GM19351 (cell line): ENCODE data around the gene PCSK5.
"Not testable (repeated sequence)": the region's sequence is repeated elsewhere in the genome, so short reads cannot be mapped to it uniquely, and the experiment has no call there.

Experiments used
- ATAC-seq: cut with Tn5 transposase; IDR thresholded peaks from one replicate; pipeline ENCODE4 v1.9.1; 2021; ENCODE audit warnings: mild to moderate bottlenecking, moderate library complexity; ENCODE audit not compliant: unreplicated experiment

Gene PCSK5

GRCh38 chr9:75890472-75891276 lies at the start of gene PCSK5:
Gene PCSK5, plus strand, starts transcription at chr9:75890673. Its CDS starts 509 bp downstream, at chr9:75891182.
- peak; percentile 84 for ATAC-seq

GRCh38 chr9:75844321-75844720 lies 46.2 kb upstream of the PCSK5 start:
- no peak for ATAC-seq

GRCh38 chr9:75845806-75846205 lies 44.7 kb upstream of the PCSK5 start:
- ATAC-seq, result no peak

GRCh38 chr9:75847085-75847484 lies 43.4 kb upstream of the PCSK5 start:
- ATAC-seq, result no peak

- ATAC-seq, result no peak
Observed at GRCh38 chr9:75850459-75851200, 39.8 kb upstream of the PCSK5 start.

- ATAC-seq, result no peak
Observed at GRCh38 chr9:75851917-75852316, 38.6 kb upstream of the PCSK5 start.

DNA sequence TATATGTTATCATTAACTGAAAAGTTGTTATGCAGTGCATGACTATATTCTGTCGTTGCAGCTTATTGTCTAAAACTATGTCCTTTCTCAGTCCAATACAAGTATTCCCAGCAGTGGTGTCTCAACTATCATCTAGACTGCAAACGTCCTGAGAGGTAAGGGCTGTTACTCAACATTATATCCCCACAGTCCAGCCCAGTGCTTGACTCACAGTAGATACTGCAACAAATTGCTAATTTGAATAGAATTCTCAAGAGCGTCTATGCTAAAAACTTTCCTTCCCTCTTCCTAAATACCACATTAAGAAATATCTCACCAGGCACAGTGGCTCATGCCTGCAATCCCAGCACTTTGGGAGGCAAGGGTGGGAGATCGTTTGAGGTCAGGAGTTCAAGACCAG lies 37.7 kb upstream of the PCSK5 start:
- no peak for ATAC-seq

DNA sequence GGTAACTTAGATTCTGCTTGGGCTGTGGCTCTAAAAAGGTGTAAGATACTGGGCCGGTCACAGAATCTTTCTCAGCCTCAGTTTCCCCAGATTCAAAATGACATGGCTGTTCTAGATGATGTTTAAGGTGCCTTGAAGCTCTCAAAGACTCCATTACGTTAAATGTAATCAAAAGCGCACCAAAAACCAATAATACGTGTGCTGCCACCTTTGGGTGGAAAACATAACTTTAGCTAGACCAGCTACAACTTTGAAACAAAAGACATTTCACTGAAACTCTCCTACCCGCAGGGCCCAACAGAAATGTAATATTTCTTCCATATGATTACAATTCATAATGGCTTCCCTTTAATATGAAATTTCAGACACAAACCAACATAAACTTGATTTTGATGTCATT lies 35.0 kb upstream of the PCSK5 start:
- no peak for ATAC-seq

DNA sequence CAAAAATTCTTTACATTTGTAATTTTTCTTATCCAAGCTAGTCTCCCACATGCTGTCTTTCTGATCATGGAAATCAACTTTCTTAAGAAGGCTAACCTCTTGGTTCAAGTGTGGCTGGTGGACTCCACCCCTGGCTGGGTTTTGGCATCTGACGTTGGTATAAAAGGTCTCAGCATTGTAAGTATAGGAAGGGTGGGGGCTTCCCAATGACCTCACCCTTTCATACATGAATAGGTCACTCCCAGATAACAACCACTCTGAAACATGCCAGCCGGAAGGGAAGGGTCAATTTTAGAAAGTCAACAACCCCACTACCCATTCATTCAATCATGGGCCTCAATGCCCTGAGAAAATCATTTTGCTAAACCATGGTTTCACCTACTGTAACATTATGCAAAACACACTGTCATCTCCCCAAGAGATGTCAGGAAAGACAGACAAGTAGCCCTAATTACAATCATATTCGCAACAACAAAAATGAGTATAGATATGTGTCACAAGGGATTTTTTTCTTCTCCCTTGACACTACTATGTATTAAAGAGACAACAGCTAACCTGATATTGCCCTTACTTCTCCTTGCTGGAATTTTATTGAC lies 31.9 kb upstream of the PCSK5 start:
- no peak for ATAC-seq

- no peak for ATAC-seq
Observed at GRCh38 chr9:75864266-75864665, 26.2 kb upstream of the PCSK5 start.

- ATAC-seq, result peak; percentile 84
Observed at GRCh38 chr9:75866273-75866871, 24.1 kb upstream of the PCSK5 start.

DNA sequence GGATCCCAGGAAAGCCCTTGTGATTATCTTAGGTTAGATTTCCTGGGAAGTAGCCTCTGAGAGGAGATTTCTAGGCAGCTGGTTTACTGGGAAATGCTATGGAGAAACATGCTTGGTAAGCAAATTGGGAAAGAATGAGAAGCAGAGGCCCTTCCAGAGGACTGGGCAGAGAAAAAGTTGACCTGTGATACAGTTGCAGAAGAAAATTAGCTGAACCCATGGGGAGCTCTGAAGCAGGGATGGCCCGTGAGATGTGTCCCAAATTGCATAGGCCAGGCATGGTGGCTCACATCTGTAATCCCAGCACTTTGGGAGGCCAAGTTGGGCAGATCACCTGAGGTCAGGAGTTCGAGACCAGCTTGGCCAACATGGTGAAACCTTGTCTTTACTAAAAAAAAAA lies 21.9 kb upstream of the PCSK5 start:
- ATAC-seq, result not testable (repeated sequence)

GRCh38 chr9:75869236-75869635 lies 21.2 kb upstream of the PCSK5 start:
- no peak for ATAC-seq

GRCh38 chr9:75870450-75870849 lies 20.0 kb upstream of the PCSK5 start:
- no peak for ATAC-seq

GRCh38 chr9:75871624-75872023 lies 18.8 kb upstream of the PCSK5 start:
- ATAC-seq, result no peak

DNA sequence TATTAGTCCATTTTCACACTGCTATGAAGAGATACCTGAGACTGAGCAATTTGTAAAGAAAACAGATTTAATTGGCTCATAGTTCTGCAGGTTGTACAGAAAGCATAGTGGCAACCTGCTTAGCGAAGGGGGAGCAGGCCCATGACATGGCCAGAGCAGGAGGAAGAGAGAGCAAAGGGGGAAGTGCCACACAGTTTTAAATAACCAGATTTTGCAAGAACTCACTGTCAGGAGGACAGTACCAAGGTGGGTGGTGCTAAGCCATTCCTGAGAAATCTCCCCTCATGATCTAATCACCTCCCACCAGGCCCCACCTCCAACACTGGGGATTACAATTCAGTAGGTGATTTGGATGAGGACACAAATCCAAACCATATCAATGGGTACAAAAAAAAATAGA lies 16.8 kb upstream of the PCSK5 start:
- ATAC-seq, result no peak

- ATAC-seq, result no peak
Observed at GRCh38 chr9:75876999-75877640, 13.4 kb upstream of the PCSK5 start.

DNA sequence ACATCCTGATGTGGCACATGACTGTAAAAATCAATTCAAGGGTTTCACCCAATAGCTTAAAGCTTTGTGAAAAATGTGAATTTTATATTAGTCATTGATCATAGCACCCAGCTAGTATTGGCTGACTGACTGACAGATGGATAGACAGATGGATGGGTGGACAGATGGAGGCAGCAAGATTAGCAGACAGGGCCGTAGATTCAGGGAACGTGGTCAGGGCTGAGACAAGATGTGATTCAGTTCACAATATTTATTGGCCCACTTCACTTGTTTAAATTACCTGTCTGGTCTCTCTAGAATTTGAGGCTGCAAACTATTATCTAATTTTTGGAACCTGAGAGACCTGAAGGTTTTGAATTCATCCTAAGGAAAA lies 12.0 kb upstream of the PCSK5 start:
- no peak for ATAC-seq

GRCh38 chr9:75880618-75881017 lies 9.9 kb upstream of the PCSK5 start:
- no peak for ATAC-seq

GRCh38 chr9:75881761-75882160 lies 8.7 kb upstream of the PCSK5 start:
- no peak for ATAC-seq

- ATAC-seq, result no peak
Observed at GRCh38 chr9:75885652-75886051, 4.8 kb upstream of the PCSK5 start.
